Hematopoietic multipotent progenitor cell treated with erythropoietin and hydrocortisone succinate and interleukin-3 and kit ligand, for 6 days (in vitro differentiated cells): Measurements from ENCODE around the gene ACER3.
"Not testable (repeated sequence)": the region's sequence is repeated elsewhere in the genome, so short reads cannot be mapped to it uniquely, and the experiment has no call there.

Source experiments
- DNase-seq: peaks from one replicate; pipeline ENCODE4 v3.0.0-alpha.2; 2015

ACER3 gene

GRCh38 chr11:77003963-77004362 is 143.2 kb downstream of the ACER3 start:
- DNase-seq: no peak

GRCh38 chr11:77009533-77010160 is 148.9 kb downstream of the ACER3 start:
- DNase-seq: no peak

GRCh38 chr11:77014669-77015068 is 154.0 kb downstream of the ACER3 start:
- no peak for DNase-seq

- not testable (repeated sequence) for DNase-seq
These were observed 157.7 kb downstream of the ACER3 start for GRCh38 chr11:77018396-77018924.

- no peak for DNase-seq
These were observed 159.4 kb downstream of the ACER3 start for GRCh38 chr11:77019976-77020595.

- no peak for DNase-seq
These were observed 160.0 kb downstream of the ACER3 start for GRCh38 chr11:77020734-77021133.

GRCh38 chr11:77024745-77025144 is 164.0 kb downstream of the ACER3 start:
- no peak for DNase-seq

GRCh38 chr11:77026221-77026620 is 165.5 kb downstream of the ACER3 start:
- DNase-seq: peak; percentile 82

- no peak for DNase-seq
These were observed 166.0 kb downstream of the ACER3 start for GRCh38 chr11:77026743-77027142.

GRCh38 chr11:77027275-77027674 is 166.6 kb downstream of the ACER3 start:
- DNase-seq: no peak

- peak; percentile 33 for DNase-seq
These were observed 169.1 kb downstream of the ACER3 start for GRCh38 chr11:77029829-77030228.

GRCh38 chr11:77030834-77031414 is 170.2 kb downstream of the ACER3 start:
- DNase-seq: no peak

GRCh38 chr11:77031599-77031998 is 170.9 kb downstream of the ACER3 start:
- DNase-seq: no peak

- no peak for DNase-seq
These were observed 174.3 kb downstream of the ACER3 start for GRCh38 chr11:77035039-77035438.

GRCh38 chr11:77035580-77035979 is 174.9 kb downstream of the ACER3 start:
- DNase-seq: no peak

GRCh38 chr11:77036398-77036797 is 175.7 kb downstream of the ACER3 start:
- no peak for DNase-seq

- no peak for DNase-seq
These were observed 176.3 kb downstream of the ACER3 start for GRCh38 chr11:77037057-77037456.

GRCh38 chr11:77038029-77038824 is 177.5 kb downstream of the ACER3 start:
- no peak for DNase-seq

GRCh38 chr11:77038825-77039326 is 178.2 kb downstream of the ACER3 start:
- no peak for DNase-seq

- peak; percentile 62 for DNase-seq
These were observed 179.0 kb downstream of the ACER3 start for GRCh38 chr11:77039491-77040400.

GRCh38 chr11:77040401-77040777 is 179.7 kb downstream of the ACER3 start:
- no peak for DNase-seq

GRCh38 chr11:77040889-77041288 is 180.2 kb downstream of the ACER3 start:
- no peak for DNase-seq
